Measurements from ENCODE around the gene MFAP2.
"Not testable (repeated sequence)": the region's sequence is repeated elsewhere in the genome, so short reads cannot be mapped to it uniquely, and the experiment has no call there.

MFAP2 gene

GRCh38 chr1:16957731-16958130 lies 22.7 kb downstream of the MFAP2 start:
- Histone ChIP-seq H3K4me1 (no peaks in the 10 kb centered on the region), H3K36me3 (replicated peaks) (peaks cover 4% of the 10 kb centered on the region; the same call in 1 of the 2 replicates), H3K27me3 (ENCODE audit: low read depth) (no peaks in the 10 kb centered on the region), H3K4me3 (no peak overlapping the region), H3K9me3 (no peaks in the 10 kb centered on the region)
- in situ Hi-C loops (cut with MboI; ENCODE audit: low sequenced_read_pairs): loop anchor here (5.0 to 10.0 kb wide), 2 partner anchors 95 to 277 kb away; partner anchors contain the start of gene SDHB
- no peak for DNase-seq (ENCODE audit: low spot score in 2 of 2)

- no peak for DNase-seq (ENCODE audit: low spot score in 2 of 2)
- Histone ChIP-seq H3K36me3 (replicated peaks) (peaks cover 4% of the 10 kb centered on the region; the same call in 1 of the 2 replicates), H3K4me3 (no peak overlapping the region), H3K9me3 (no peaks in the 10 kb centered on the region), H3K4me1 (no peaks in the 10 kb centered on the region), H3K27me3 (ENCODE audit: low read depth) (no peaks in the 10 kb centered on the region)
- in situ Hi-C loops (cut with MboI; ENCODE audit: low sequenced_read_pairs): loop anchor here (5.0 to 10.0 kb wide), 2 partner anchors 96 to 278 kb away; partner anchors contain the start of gene SDHB
Measured at GRCh38 chr1:16956775-16957174, 23.6 kb downstream of the MFAP2 start.

- DNase-seq (ENCODE audit: low spot score in 2 of 2): no peak
- Histone ChIP-seq H3K4me3 (no peak overlapping the region), H3K36me3 (replicated peaks) (peaks cover 4% of the 10 kb centered on the region; the same call in 1 of the 2 replicates), H3K9me3 (no peaks in the 10 kb centered on the region), H3K27me3 (ENCODE audit: low read depth) (no peaks in the 10 kb centered on the region), H3K4me1 (peaks cover 3% of the 10 kb centered on the region)
- in situ Hi-C loops (cut with MboI; ENCODE audit: low sequenced_read_pairs): loop anchor here (5.0 to 10.0 kb wide), 2 partner anchors 97 to 280 kb away; partner anchors contain the start of gene SDHB
Measured at GRCh38 chr1:16955186-16955585, 25.2 kb downstream of the MFAP2 start.

GRCh38 chr1:16954579-16954978 lies 25.8 kb downstream of the MFAP2 start:
- Histone ChIP-seq H3K36me3 (replicated peaks) (peaks cover 4% of the 10 kb centered on the region; the same call in 1 of the 2 replicates), H3K27me3 (ENCODE audit: low read depth) (no peaks in the 10 kb centered on the region), H3K9me3 (no peaks in the 10 kb centered on the region), H3K4me1 (peaks cover 3% of the 10 kb centered on the region), H3K4me3 (no peak overlapping the region)
- in situ Hi-C loops (cut with MboI; ENCODE audit: low sequenced_read_pairs): loop anchor here (10.0 kb wide), 1 partner anchor 280 kb away; no protein-coding TSS in a partner anchor
- no peak for DNase-seq (ENCODE audit: low spot score in 2 of 2)

GRCh38 chr1:16952376-16952775 lies 28.0 kb downstream of the MFAP2 start:
- in situ Hi-C loops (cut with MboI; ENCODE audit: low sequenced_read_pairs): loop anchor here (10.0 kb wide), 1 partner anchor 282 kb away; no protein-coding TSS in a partner anchor
- not testable (repeated sequence) for H3K9me3 ChIP-seq; H3K36me3 ChIP-seq (replicated peaks); H3K4me1 ChIP-seq; H3K4me3 ChIP-seq; DNase-seq (ENCODE audit: low spot score in 2 of 2); H3K27me3 ChIP-seq (ENCODE audit: low read depth)

GRCh38 chr1:16949026-16949425 lies 31.4 kb downstream of the MFAP2 start:
- in situ Hi-C loops (cut with MboI; ENCODE audit: low sequenced_read_pairs); DNase-seq (ENCODE audit: low spot score in 2 of 2); H3K36me3 ChIP-seq (replicated peaks); H3K4me1 ChIP-seq; H3K9me3 ChIP-seq; H3K27me3 ChIP-seq (ENCODE audit: low read depth); H3K4me3 ChIP-seq: not testable (repeated sequence)

GRCh38 chr1:16948282-16948891 lies 32.0 kb downstream of the MFAP2 start:
- H3K4me3 ChIP-seq; H3K27me3 ChIP-seq (ENCODE audit: low read depth); H3K36me3 ChIP-seq (replicated peaks); in situ Hi-C loops (cut with MboI; ENCODE audit: low sequenced_read_pairs); H3K9me3 ChIP-seq; H3K4me1 ChIP-seq; DNase-seq (ENCODE audit: low spot score in 2 of 2): not testable (repeated sequence)

- Histone ChIP-seq H3K27me3 (ENCODE audit: low read depth) (no peaks in the 10 kb centered on the region), H3K4me1 (peaks cover 3% of the 10 kb centered on the region), H3K4me3 (no peak overlapping the region), H3K9me3 (no peaks in the 10 kb centered on the region), H3K36me3 (replicated peaks) (no peaks in the 10 kb centered on the region; the same call in 1 of the 2 replicates)
- in situ Hi-C loops (cut with MboI; ENCODE audit: low sequenced_read_pairs): no loop called here
- no peak for DNase-seq (ENCODE audit: low spot score in 2 of 2)
Measured at GRCh38 chr1:16946646-16947045, 33.8 kb downstream of the MFAP2 start.

- H3K4me3 ChIP-seq; H3K27me3 ChIP-seq (ENCODE audit: low read depth); DNase-seq (ENCODE audit: low spot score in 2 of 2); H3K9me3 ChIP-seq; H3K4me1 ChIP-seq; H3K36me3 ChIP-seq (replicated peaks); in situ Hi-C loops (cut with MboI; ENCODE audit: low sequenced_read_pairs): not testable (repeated sequence)
Measured at GRCh38 chr1:16946185-16946584, 34.2 kb downstream of the MFAP2 start.

- H3K4me3 ChIP-seq; in situ Hi-C loops (cut with MboI; ENCODE audit: low sequenced_read_pairs); H3K36me3 ChIP-seq (replicated peaks); H3K9me3 ChIP-seq; H3K4me1 ChIP-seq; H3K27me3 ChIP-seq (ENCODE audit: low read depth); DNase-seq (ENCODE audit: low spot score in 2 of 2): not testable (repeated sequence)
Measured at GRCh38 chr1:16945512-16945911, 34.9 kb downstream of the MFAP2 start.

- no peak overlapping the region for H3K4me3 ChIP-seq
- DNase-seq (ENCODE audit: low spot score in 2 of 2): no peak
- no peaks in the 10 kb centered on the region for H3K27me3 ChIP-seq (ENCODE audit: low read depth)
- H3K36me3 ChIP-seq (replicated peaks): no peaks in the 10 kb centered on the region
- H3K4me1 ChIP-seq: no peaks in the 10 kb centered on the region
- no peaks in the 10 kb centered on the region for H3K9me3 ChIP-seq
- in situ Hi-C loops (cut with MboI; ENCODE audit: low sequenced_read_pairs): no loop called here
Measured at GRCh38 chr1:16944038-16944437, 36.4 kb downstream of the MFAP2 start.

GRCh38 chr1:16939386-16940180 lies 40.8 kb downstream of the MFAP2 start:
- not testable (repeated sequence) for DNase-seq (ENCODE audit: low spot score in 2 of 2); H3K27me3 ChIP-seq (ENCODE audit: low read depth); H3K4me3 ChIP-seq; H3K36me3 ChIP-seq (replicated peaks); H3K4me1 ChIP-seq; H3K9me3 ChIP-seq
- in situ Hi-C loops (cut with MboI; ENCODE audit: low sequenced_read_pairs): loop anchor here (5.0 kb wide), 1 partner anchor 457 kb away; no protein-coding TSS in a partner anchor

- in situ Hi-C loops (cut with MboI; ENCODE audit: low sequenced_read_pairs): loop anchor here (5.0 kb wide), 1 partner anchor 456 kb away; no protein-coding TSS in a partner anchor
- H3K27me3 ChIP-seq (ENCODE audit: low read depth): no peaks in the 10 kb centered on the region
- DNase-seq (ENCODE audit: low spot score in 2 of 2): no peak
- H3K9me3 ChIP-seq: no peaks in the 10 kb centered on the region
- H3K4me1 ChIP-seq: no peaks in the 10 kb centered on the region
- H3K4me3 ChIP-seq: no peak overlapping the region
- H3K36me3 ChIP-seq (replicated peaks): no peaks in the 10 kb centered on the region; the same call in 1 of the 2 replicates
Measured at GRCh38 chr1:16938351-16939321, 41.8 kb downstream of the MFAP2 start.
